ENCODE measurements around the gene AMMECR1.
A peak's percentile ranks its signal among the peaks of the same experiment; 100 is the strongest.
"Not testable (repeated sequence)": the region's sequence is repeated elsewhere in the genome, so short reads cannot be mapped to it uniquely, and the experiment has no call there.

AMMECR1 gene

GRCh38 chrX:110173192-110174175, 144.4 kb downstream of the AMMECR1 start:
- no peak for DNase-seq (ENCODE audit: extremely low read depth in 1 of 2, low read depth in 1 of 2)

GRCh38 chrX:110172215-110172614, 145.7 kb downstream of the AMMECR1 start:
- DNase-seq (ENCODE audit: extremely low read depth in 1 of 2, low read depth in 1 of 2): no peak

GRCh38 chrX:110171442-110171841, 146.4 kb downstream of the AMMECR1 start:
- no peak for DNase-seq (ENCODE audit: extremely low read depth in 1 of 2, low read depth in 1 of 2)

GRCh38 chrX:110170029-110170428, 147.9 kb downstream of the AMMECR1 start:
- no peak for DNase-seq (ENCODE audit: extremely low read depth in 1 of 2, low read depth in 1 of 2)

- DNase-seq (ENCODE audit: extremely low read depth in 1 of 2, low read depth in 1 of 2): no peak
These were observed 149.3 kb downstream of the AMMECR1 start for GRCh38 chrX:110168585-110168984.

- peak in 1 of 2 donors; percentile 21 for DNase-seq (ENCODE audit: extremely low read depth in 1 of 2, low read depth in 1 of 2)
These were observed 149.9 kb downstream of the AMMECR1 start for GRCh38 chrX:110167952-110168451.

GRCh38 chrX:110163488-110163887, 154.4 kb downstream of the AMMECR1 start:
- DNase-seq (ENCODE audit: extremely low read depth in 1 of 2, low read depth in 1 of 2): no peak

- DNase-seq (ENCODE audit: extremely low read depth in 1 of 2, low read depth in 1 of 2): no peak
These were observed 155.0 kb downstream of the AMMECR1 start for GRCh38 chrX:110162867-110163266.

- no peak for DNase-seq (ENCODE audit: extremely low read depth in 1 of 2, low read depth in 1 of 2)
These were observed 155.8 kb downstream of the AMMECR1 start for GRCh38 chrX:110162131-110162530.

GRCh38 chrX:110161361-110161686, 156.6 kb downstream of the AMMECR1 start:
- DNase-seq (ENCODE audit: extremely low read depth in 1 of 2, low read depth in 1 of 2): no peak

GRCh38 chrX:110159865-110160264, 158.0 kb downstream of the AMMECR1 start:
- DNase-seq (ENCODE audit: extremely low read depth in 1 of 2, low read depth in 1 of 2): no peak

GRCh38 chrX:110159235-110159634, 158.7 kb downstream of the AMMECR1 start:
- no peak for DNase-seq (ENCODE audit: extremely low read depth in 1 of 2, low read depth in 1 of 2)

- no peak for DNase-seq (ENCODE audit: extremely low read depth in 1 of 2, low read depth in 1 of 2)
These were observed 160.4 kb downstream of the AMMECR1 start for GRCh38 chrX:110157444-110157843.

GRCh38 chrX:110156167-110156754, 161.6 kb downstream of the AMMECR1 start:
- DNase-seq (ENCODE audit: extremely low read depth in 1 of 2, low read depth in 1 of 2): no peak

GRCh38 chrX:110155759-110156158, 162.1 kb downstream of the AMMECR1 start:
- DNase-seq (ENCODE audit: extremely low read depth in 1 of 2, low read depth in 1 of 2): no peak

- not testable (repeated sequence) for DNase-seq (ENCODE audit: extremely low read depth in 1 of 2, low read depth in 1 of 2)
These were observed 163.6 kb downstream of the AMMECR1 start for GRCh38 chrX:110154328-110154727.

GRCh38 chrX:110153896-110154295, 164.0 kb downstream of the AMMECR1 start:
- DNase-seq (ENCODE audit: extremely low read depth in 1 of 2, low read depth in 1 of 2): no peak

- DNase-seq (ENCODE audit: extremely low read depth in 1 of 2, low read depth in 1 of 2): no peak
These were observed 164.6 kb downstream of the AMMECR1 start for GRCh38 chrX:110153244-110153643.

- no peak for DNase-seq (ENCODE audit: extremely low read depth in 1 of 2, low read depth in 1 of 2)
These were observed 171.4 kb downstream of the AMMECR1 start for GRCh38 chrX:110146521-110146920.

GRCh38 chrX:110145854-110146253, 172.0 kb downstream of the AMMECR1 start:
- DNase-seq (ENCODE audit: extremely low read depth in 1 of 2, low read depth in 1 of 2): no peak

- DNase-seq (ENCODE audit: extremely low read depth in 1 of 2, low read depth in 1 of 2): no peak
These were observed 172.6 kb downstream of the AMMECR1 start for GRCh38 chrX:110145311-110145710.
